Measurements from ENCODE around the gene NUMB.
"Not testable (repeated sequence)": the region's sequence is repeated elsewhere in the genome, so short reads cannot be mapped to it uniquely, and the experiment has no call there.

Gene NUMB

DNA sequence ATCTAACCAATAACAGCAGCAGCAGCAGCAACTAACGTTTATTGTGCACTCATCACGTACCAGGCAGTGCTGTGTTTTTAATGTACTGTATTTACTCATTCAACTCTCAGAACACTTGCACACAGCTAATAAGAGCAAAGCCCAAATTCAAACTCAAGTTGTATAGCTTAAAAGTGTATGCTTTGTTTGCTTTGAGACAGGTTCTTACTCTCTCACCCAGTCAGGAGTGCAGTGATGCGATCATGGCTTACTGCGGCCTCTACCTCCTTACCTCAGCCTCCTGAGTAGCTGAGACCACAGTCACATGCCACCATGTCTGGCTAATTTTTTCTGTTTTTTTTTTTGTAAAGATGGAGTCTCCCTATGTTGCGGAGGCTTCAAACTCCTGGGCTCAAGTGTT lies 115.7 kb downstream of the NUMB start:
- DNase-seq, result no peak

DNA sequence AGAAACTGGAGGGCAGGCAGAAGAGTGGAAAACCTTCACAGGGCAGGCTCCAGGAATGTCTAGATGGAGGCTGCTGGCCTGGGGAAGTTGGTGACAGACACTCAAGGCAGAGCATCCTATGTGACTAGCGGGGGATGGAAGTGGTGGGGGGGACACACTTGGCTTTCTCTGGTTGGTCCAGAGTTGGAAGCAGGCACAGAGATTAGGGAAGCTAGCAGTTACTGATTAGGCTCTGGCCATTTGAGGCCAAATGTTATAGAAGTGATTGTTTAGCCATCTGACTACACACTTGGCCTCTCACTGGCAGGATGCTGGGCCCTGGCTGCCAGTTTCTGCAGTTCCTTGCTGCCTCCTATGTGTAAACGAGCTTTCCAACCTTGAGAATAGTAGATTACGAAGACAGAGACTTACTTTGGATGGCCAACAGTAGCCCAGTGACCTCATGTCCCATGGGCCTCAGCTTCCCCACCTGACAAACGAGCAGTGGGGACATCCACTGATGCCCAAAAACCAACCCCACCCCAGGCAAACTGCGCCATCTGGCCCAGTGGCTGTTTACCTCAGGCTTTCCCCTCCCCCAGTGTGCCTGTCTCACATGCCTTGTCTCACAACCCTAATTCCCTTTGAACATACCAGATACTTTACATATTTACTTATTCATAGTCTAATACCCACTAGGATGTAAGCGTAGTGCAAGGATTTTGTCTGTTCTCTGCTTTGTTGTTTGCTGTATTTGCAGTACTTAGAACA lies 118.3 kb downstream of the NUMB start:
- no peak for DNase-seq

DNA sequence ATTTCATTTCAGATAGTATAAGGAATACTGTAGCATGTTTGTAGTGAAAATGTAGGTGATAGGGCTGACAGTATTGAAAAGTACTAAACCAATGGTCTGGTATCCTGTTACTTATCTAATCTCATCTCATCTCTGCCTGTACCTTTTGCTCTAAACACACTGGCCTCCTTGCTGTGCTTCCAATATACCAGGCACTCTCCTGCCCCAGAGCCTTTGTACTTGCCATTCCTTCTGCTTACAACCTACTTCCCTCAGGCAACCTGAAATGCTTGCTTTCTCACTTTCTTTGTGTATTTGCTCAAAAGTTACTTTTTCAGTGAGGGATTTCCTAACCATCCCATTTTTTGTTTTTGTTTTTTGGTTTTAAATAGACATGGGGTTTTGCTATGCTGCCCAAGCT lies 119.1 kb downstream of the NUMB start:
- no peak for DNase-seq

DNA sequence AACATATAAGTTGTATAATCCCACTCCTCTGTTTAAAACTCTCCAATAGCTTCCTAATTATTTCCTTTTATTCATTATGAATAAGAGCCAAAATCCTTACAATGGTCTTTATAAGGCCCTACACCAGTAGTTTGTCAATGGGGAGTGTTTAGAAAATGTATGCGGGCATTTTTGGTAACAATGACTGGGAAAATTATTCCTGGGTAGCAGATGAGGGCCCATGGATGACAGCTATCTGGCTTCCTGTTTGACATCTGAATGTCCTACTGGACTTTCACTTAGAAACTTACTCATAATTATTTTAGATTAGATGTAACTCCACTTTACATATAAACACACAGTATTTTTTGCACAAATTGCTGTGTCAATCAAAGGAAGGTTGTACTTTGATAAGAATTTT lies 119.8 kb downstream of the NUMB start:
- no peak for DNase-seq

DNA sequence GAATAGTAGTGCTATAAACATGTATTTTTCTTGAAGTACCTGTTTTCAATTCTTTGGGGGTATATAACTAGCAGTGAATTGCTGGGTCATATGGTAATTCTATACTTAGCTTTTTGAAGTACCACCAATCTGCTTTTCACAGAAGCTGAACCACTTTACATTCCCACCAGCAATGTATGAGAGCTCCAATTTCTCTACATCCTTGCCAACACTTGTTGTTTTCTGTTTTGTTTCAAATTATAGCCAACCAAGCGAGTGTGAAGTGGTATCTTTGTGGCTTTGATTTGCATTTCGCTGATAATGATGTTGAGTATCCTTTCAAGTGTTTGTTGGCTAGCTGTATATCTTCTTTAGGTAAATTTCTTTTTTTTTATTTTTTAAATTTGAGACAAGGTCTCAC lies 125.3 kb downstream of the NUMB start:
- no peak for DNase-seq

DNA sequence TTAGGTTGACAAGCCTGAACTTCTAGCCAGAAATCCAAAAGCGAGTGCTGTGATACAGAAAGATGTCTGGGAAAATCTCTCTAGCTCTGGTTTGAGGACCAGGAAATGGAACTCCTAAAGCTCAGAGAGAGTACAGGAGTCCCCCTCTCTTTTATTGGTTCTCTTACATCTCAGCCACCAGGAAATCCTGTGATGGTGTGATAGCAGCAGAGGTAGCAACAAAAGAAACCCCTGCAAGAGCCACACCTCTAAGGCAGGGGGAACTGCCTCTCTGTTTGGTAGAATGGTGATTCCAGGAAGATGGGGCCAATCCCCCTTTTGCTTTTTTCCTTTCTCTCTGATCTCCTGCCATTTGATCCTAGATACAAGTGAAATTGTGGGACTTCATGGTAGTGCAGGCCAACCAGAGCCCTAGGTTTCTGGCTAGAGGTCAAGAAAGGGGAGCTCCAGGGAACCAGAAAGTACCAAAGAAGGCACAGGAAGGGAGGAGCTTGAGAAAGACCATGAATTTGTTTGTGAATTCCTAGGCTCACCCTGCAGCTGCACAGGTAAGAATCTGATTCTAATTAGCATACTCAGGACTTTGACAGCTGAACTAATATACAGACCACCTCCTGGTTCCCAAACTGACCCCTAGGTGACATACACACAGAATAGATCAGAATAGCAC lies 132.6 kb downstream of the NUMB start:
- no peak for DNase-seq

DNA sequence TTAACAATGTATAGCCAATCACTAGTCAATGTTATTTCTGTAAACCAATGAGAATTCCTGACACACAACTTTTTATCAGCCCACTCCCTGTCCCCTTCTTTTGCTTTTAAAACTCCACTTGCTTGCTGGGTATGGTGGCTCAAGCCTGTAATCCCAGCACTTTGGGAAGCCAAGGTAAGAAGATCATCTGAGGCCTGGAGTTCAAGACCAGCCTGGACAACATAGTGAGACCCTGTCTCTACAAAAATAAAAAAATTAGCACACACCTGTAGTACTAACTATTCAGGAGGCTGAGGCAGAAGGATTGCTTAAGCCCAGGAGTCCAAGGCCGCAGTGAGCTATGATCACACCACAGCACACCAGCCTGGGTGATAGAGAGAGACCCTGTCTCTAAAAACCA lies 133.3 kb downstream of the NUMB start:
- DNase-seq, result no peak

DNA sequence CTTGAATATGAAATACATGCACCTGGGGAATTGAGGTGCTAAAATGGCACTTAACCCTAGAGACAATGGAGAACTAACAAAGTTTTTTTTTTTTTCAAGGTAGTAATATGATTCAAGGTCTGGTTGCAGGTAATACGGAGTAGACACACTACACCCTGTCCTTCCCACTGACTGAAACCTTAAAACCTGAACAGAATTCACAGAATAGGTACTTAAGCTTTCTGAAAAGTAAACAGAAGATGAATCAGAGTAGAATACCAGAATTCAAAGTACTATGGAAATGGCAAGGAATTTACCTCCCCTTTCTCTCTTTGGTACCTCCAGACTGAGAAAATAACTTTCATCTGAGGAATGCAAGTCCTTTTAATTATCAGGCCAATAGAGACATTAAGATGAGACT lies 133.8 kb downstream of the NUMB start:
- no peak for DNase-seq

DNA sequence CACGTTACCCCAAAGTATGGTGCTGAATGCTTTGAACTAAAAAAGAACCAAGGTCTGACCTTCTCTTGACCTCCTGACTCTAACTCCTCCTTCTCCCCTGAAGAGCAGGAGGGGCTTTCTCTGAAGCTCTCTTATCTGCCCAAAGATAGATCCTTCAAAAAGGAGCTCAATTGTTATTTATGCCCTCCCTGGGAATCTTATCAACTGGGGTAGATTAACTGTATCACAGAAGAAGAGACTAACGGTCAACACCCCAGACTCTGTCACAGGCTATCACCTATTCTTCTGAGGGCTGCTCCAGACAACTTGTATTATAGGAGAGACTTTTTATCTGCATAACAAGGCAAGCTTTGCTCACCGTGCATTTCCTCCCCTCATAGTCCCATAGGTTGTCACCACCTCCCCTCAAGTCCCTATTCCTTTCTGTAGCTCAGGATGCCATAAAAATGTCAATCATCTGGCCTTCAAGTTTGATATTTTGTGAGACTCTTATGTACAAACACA lies 134.4 kb downstream of the NUMB start:
- no peak for DNase-seq

DNA sequence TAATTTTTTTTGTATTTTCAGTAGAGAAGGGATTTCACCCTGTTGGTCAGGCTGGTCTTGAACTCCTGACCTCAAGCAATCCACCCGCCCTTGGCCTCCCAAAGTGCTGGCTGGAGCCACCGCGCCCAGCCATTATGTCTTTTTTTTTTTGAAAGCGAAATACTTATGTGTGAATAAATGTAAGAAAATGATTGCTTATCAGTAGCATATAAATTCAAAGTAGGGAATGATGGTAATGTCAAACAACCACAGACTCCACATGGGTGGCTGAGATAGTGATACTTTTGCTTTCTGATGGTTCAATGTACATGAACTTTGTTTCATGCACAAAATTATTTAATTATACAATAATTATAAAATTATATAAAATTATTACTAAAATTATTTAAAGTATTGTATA lies 145.2 kb downstream of the NUMB start:
- DNase-seq, result no peak

DNA sequence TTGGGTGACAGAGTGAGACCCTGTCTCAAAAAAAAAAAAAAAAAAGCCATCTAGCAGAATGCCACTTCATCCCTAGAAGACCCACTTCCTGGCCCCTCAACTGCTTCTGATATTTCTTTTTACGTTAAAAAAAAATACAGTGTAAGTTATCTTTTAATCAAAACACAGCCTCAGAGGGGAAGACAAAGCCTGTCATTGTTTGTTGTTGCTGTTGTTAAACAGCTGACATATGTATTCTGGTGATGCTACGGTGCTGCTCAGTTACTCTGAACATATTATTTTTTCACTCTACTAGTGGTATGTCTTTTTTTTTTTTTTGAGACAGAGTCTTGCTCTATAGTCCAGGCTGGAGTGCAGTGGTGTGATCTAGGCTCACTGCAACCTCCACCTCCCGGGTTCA lies 145.7 kb downstream of the NUMB start:
- no peak for DNase-seq

DNA sequence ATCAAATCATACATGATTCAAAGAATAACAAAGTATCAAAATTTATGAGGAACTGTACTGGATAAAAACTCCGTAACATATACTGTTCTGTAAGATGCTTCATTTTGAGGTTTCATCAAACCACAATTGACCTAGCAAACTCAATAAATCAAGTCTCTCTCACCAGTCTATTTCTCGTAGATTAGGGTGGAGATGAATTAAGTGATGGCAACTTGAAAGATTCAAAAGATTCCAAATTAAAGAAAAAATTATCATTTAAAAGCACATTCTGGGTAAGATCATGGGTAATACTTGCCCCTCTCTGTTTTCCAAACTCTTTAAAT lies 146.7 kb downstream of the NUMB start:
- no peak for DNase-seq

DNA sequence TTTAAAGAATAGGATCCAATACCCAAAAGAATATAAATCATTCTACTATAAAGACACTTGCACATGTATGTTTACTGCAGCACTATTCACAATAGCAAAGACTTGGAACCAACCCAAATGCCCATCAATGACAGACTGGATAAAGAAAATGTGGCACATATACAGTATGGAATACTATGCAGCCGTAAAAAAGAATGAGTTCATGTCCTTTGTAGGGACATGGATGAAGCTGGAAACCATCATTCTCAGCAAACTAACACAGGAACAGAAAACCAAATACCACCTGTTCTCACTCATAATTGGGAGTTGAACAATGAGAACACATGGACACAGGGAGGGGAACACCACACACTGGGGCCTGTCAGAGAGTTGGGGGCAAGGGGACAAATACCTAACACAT lies 149.1 kb downstream of the NUMB start:
- not testable (repeated sequence) for DNase-seq

DNA sequence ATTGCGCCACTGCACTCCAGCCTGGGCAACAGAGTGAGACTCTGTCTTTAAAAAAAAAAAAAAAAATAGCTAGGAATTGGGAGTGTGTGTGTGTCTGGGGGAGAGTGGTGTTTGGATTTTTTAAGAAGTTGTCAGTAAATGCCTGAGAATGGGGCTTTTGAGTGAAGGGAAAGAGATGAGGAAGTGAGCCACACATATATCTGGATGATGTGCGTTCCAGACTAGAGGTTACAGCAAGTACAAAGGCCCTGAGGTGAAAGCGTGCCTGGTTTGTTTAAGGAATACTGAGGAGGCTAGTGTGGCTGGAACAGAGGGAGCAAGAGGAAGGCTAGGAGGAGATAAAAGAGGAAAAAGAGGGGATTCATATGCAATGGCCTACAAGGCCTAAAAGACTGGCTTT lies 151.1 kb downstream of the NUMB start:
- DNase-seq, result no peak

DNA sequence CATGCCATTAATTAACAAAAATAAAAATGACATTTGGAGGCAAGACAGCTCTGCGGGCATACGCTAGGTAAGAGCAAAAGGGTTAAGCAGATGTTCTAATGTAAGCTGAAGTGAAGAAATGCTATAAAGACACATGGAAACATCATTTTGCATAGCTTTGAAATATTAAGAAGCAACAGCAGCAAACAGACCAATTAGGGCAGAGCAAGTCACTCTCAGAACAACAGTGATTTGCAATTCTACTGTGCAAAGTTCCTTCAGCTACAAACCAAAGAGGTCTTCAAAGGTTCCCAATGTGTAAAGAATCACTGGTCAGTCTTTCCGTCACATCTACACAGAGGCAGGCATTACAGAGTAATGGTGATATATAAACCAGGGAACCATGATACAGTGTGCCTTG lies 152.8 kb downstream of the NUMB start:
- DNase-seq, result no peak

DNA sequence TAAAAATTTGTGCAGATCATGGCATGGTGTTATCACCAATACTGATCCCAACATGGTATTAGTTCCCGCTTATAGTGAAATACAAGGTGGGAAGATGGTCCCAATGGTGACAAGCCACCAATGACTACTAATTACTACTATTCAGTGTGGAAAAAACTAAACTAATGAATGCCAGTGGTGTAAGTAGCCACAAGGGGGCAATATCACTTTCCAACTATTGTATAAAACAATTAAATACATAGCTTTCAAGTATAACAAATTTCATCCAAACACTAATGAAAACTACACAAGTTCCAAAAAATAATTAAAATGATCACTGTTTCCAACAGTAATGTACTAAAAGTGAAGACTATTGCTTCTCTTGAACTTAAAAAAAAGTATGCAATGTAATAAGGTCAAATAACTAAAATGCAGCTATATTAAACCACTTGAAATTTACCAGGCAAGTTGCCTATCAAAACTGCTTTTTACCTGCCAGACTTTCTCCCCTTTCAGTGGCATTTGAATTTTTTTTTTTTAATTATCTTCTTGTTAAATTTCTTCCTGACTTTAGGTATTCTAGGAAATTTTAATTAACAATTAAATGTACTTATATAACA lies 163.0 kb downstream of the NUMB start:
- no peak for DNase-seq

DNA sequence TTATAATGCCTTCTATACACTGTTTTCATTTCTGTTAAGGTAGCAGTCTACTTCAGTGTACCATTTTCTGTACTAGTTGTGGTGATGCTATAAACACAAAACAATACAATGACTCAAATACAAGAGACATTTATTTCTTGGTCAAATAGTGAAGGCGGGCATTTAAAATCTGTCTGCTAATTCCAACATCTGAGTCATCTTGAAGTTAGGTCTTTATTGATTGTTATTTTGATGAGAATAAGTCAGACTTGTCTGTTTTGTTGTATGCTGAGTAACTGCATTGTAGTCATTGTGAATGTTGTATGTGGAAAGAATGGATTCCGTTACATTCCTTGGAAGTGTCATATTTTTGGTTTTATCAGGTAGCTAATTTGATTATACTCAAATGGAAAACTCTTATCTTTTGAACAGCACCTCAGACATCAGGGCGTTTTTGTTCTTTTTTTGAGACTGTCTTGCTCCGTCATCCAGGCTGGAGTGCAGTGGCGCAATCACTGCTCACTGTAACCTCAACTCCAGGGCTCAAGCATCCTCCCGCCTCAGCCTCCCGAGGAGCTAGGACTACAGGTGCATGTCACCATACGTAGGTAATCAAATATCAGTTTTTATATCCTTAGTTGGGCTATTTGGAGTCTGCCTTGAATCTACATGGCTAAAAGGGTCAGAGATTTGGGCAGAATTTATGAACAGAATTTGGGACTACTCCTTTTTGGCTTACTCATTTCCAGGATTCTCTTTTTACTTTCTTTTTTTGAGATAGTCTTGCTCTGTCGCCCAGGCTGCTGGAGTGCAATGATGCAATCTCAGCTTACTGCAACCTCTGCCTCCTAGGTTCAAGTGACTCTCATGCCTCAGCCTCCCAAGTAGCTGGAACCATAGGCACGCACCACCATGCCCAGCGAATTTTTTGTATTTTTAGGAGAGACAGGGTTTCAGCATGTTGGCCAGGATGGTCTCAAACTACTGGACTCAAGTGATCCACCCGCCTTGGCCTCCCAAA lies 164.3 kb downstream of the NUMB start:
- DNase-seq, result no peak

DNA sequence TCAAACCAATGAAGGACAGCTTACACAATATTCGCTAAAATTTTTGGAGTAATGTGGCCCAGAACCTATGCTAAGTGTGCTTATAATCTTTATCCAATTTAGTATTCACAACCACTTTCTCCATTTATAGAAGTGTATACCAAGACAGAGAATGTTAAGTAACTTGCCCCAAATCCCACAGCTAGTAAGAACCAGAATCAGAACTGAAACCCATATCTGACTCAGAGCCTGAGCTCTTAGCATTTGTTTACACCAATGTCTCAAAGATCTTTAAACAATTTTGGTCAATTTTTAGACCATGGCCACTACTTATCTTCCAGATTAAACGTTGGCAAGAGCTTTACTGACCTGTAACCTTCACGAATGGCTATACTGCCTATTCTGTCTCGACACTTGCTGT lies 168.1 kb downstream of the NUMB start:
- DNase-seq, result no peak

DNA sequence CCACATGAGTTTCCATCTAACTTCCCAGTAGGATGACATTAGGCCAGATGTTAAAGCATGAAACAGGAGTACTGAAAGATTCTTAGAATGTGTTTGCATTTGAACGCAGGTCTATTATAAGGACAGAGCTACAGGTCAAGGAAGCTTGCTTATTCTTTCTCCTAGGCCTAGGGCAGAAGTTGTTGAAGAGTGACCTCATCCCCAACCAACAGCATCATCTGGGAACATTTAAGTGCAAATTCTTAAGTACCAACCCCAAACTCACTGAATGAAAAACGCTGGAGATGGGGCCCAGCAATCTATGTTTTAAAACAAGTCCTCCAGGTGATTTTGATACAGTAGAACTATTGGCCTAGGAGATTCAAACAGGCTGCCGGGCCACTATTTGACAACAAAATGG lies 168.6 kb downstream of the NUMB start:
- no peak for DNase-seq

DNA sequence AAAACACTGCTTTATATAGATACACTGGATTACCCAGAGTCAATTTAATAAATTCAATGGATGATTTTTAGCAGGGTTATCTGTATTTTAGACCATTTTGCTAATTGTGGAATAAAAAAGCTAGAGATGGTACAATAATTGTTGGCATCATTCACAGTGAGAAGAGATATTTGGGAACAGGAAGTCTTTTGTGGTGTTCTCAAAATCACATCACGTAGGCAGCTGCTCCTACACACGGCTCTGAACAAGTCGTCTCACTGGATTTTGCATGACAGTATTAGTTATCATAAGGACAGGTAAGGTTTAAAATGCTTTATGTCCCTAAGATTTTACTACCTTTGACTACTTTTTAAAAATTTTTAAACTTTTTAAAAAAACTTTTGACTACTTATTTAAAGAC lies 169.0 kb downstream of the NUMB start:
- DNase-seq, result no peak

DNA sequence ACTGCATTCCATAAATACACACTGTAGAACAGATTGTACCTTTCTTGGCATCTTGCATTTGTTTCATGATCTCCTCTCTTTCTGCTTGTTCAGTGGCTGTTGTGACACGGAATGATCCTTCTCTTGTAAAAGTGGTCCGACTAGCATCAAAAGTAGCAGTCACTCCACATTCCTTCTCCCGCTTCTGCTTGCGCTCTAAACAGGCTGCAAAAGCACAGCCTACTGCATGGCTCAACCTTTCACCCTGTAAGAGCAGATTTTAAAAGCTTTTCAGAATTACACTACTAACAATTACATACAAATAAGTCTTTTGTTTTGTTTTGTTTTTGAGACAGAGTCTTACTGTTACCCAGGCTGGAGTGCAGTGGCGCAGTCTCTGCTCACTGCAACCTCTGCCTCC lies 171.3 kb downstream of the NUMB start:
- no peak for DNase-seq

DNA sequence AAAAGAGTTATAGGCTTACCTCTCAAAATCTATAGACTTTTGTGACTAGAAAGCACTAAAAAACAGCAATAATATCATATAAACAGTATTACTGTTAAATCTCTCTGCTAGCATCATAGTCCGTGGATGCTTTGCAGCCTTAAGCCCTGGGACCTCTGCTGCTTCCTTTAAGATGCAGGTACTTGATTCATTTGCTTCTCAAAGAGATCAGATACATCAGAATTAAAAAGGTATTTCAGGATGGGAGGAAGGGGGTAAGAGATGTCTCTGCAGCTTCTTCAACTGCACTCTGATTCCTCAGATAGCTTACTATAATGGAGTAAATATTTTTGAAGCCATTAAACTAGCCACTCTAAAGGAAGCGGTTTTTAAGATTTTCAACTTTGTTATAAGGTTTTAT lies 171.7 kb downstream of the NUMB start:
- DNase-seq, result no peak

DNA sequence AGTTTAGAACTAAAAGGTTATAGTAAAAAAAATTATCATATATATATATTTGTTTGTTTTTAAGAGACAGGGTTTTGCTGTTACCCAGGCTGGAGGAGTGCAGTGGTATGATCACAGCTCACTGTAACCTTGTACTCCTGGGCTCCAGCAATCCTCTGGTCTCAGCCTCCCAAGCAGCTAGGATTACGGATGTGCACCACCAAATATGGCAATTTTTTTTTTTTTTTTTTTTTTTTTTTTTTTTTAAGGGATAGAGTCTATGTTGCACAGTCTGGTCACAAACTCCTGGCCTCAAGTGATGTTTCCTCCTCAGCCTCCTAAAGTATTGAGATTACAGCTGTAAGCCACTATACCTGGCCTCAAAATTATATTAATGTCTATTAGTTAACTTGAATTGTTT lies 172.4 kb downstream of the NUMB start:
- DNase-seq, result no peak
